ENCODE results near the gene ZGLP1.

DNA sequence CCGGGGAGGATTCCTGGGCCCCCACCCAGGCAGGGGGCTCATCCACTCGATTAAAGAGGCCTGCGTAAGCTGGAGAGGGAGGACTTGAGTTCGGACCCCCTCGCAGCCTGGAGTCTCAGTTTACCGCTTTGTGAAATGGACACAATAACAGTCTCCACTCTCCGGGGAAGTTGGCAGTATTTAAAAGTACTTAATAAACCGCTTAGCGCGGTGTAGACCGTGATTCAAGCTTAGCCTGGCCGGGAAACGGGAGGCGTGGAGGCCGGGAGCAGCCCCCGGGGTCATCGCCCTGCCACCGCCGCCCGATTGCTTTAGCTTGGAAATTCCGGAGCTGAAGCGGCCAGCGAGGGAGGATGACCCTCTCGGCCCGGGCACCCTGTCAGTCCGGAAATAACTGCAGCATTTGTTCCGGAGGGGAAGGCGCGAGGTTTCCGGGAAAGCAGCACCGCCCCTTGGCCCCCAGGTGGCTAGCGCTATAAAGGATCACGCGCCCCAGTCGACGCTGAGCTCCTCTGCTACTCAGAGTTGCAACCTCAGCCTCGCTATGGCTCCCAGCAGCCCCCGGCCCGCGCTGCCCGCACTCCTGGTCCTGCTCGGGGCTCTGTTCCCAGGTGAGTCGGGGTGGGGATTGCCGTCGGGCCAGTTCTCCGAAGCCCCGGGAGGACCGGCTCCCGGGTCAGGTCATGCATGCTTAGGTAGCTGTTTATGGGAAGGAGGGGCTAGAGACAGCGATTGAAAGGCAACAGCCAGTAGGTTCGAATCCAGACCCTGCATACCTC lies 38.8 kb downstream of the ZGLP1 start, which contains the start of gene ICAM1:
- no peak for TF ChIP-seq CTBP1 (IDR thresholded peaks at IDR 0.05; ENCODE audit: borderline replicate concordance)
- no peak for TF ChIP-seq SP1 (IDR thresholded peaks at IDR 0.05)
- TF ChIP-seq FOXK2 (IDR thresholded peaks at IDR 0.05): no peak
- no peak for TF ChIP-seq FOXM1 (IDR thresholded peaks at IDR 0.05; ENCODE audit: borderline replicate concordance)
- TF ChIP-seq HDGF (IDR thresholded peaks at IDR 0.05; ENCODE audit: borderline replicate concordance): no peak

Measured in HEK293T (cell line).